HG02884 (cell line): ENCODE data around the gene OGFR.

Experiments
- ATAC-seq: cut with Tn5 transposase; IDR thresholded peaks from one replicate; pipeline ENCODE4 v1.9.1; 2021; ENCODE audit warnings: mild to moderate bottlenecking, moderate library complexity; ENCODE audit not compliant: unreplicated experiment

OGFR gene, protein sequence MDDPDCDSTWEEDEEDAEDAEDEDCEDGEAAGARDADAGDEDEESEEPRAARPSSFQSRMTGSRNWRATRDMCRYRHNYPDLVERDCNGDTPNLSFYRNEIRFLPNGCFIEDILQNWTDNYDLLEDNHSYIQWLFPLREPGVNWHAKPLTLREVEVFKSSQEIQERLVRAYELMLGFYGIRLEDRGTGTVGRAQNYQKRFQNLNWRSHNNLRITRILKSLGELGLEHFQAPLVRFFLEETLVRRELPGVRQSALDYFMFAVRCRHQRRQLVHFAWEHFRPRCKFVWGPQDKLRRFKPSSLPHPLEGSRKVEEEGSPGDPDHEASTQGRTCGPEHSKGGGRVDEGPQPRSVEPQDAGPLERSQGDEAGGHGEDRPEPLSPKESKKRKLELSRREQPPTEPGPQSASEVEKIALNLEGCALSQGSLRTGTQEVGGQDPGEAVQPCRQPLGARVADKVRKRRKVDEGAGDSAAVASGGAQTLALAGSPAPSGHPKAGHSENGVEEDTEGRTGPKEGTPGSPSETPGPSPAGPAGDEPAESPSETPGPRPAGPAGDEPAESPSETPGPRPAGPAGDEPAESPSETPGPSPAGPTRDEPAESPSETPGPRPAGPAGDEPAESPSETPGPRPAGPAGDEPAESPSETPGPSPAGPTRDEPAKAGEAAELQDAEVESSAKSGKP

DNA sequence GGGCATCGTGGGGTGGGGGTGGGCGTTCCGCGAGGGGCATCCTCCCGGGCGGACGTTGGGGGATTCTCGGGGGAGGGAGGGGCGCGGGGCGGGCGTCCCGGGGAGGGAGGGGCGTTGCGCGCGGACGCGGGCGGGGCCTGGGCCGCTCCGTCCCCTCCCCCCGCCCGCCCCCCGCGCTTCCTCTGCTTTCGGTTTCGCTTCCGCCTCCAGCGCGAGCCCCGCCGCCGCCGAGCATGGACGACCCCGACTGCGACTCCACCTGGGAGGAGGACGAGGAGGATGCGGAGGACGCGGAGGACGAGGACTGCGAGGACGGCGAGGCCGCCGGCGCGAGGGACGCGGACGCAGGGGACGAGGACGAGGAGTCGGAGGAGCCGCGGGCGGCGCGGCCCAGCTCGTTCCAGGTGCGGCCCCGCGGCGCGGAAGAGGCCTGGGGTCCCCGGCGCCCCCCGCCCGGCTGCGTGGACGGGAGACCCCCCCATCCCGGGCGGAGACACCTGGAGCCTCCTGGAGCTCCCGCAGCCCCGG lies at the start of gene OGFR:
Gene OGFR, plus strand, starts transcription at position 209 of the 528 bp plus-strand sequence. Its CDS starts 25 bp downstream, at position 234.
- no peak for ATAC-seq

DNA sequence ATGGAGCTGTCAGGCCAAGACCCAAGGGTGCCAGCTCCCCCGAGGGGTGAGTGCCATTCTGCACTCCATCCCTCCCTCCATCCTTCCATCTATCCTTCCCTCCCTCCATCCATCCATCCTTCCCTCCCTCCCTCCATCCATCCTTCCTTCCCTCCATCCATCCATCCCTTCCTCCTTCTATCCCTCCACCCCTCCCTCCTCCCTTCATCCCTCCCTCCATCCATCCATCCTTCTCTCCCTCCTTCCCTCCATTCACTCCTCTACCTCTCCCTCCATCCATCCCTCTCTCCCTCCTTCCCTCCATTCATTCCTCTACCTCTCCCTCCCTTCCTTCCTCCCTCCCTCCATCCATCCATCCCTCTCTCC lies 49.7 kb upstream of the OGFR start:
- no peak for ATAC-seq

DNA sequence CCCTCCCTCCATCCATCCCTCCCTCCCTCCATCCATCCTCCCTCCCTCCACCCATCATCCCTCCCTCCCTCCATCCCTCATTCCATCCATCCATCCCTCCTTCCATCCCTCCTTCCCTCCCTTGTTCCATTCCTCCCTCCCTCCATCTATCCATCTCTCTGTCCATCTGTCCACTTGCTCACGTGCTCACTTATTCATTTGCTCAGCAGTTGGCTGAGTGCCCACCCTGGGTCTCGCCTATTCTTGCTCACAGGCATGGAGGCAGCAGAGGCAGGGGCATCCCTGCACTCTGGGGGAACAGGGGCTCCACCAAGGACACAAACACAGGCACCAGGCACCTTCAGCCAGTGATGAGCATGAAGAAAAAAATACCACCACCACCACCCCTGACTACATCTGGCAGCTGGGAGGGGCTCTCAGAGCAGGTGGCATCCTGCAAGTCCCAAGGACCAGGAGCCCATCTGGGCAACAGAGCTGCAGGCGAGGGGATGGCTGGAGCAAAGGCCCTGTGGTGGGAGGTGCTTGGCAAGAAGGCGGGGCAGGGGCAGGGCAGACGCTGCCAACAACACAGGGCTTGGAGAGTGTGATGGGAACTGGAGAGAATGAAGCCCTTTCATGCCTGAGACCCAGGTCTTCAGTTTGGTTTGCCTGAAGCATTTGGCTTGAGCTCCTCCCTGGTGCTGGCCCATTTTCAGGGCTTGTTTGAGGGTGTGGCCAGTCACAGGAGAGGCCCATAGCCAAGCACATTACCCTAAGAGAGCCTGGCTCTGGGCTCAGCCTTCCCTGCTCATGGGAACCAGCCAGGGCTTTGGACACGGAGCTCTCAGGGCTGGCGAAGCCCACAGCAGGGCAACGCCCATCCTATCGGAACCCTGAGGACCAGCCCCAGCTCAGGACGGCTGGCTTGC lies 48.6 kb upstream of the OGFR start:
- ATAC-seq: no peak

DNA sequence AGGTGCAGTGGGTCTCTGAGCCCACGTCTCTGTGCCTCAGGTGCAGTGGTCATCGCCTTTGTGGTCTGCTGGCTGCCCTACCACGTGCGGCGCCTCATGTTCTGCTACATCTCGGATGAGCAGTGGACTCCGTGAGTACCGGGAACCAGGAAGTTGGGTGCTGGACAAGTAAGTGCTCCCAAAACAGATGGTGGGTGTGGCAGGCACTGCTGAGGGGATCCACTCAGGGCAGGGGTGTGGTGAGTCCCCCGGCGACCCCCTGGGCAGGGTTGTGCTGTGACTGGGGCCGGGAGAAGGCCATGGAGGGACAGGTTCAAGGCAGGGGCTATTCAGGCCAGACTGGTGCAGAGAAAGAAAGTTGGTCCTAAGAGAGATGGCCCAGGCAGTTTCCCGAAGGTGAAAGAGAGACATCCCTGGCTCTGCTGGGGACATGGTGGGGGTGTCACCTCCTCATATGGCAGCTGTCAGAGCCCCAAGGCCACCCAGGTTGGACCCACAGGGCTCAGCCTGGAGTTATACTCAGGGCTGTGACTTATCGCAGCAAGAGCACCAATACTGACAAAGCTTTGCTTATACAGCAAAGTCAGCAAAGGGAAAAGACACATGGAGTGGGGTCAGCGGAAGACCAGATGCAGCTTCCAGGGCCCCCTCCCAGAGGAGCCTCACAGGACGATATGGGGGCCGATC lies 46.3 kb upstream of the OGFR start:
- no peak for ATAC-seq

DNA sequence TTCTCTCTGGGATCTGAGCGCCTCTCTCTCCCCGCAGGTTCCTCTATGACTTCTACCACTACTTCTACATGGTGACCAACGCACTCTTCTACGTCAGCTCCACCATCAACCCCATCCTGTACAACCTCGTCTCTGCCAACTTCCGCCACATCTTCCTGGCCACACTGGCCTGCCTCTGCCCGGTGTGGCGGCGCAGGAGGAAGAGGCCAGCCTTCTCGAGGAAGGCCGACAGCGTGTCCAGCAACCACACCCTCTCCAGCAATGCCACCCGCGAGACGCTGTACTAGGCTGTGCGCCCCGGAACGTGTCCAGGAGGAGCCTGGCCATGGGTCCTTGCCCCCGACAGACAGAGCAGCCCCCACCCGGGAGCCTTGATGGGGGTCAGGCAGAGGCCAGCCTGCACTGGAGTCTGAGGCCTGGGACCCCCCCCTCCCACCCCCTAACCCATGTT lies 44.6 kb upstream of the OGFR start:
- no peak for ATAC-seq

DNA sequence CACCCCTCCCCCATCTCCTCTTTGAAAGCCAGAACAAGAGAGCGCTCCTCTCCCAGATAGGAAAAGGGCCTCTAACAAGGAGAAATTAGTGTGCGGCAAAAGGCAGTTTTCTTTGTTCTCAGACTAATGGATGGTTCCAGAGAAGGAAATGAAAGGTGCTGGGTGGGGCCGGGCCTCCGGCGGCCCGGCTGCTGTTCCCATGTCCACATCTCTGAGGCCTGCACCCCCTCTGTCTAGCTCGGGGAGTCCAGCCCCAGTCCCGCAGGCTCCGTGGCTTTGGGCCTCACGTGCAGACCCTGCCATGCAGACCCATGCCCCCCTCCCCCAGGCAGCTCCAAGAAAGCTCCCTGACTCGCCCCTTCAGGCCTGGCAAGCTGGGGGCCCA lies 44.2 kb upstream of the OGFR start:
- no peak for ATAC-seq

DNA sequence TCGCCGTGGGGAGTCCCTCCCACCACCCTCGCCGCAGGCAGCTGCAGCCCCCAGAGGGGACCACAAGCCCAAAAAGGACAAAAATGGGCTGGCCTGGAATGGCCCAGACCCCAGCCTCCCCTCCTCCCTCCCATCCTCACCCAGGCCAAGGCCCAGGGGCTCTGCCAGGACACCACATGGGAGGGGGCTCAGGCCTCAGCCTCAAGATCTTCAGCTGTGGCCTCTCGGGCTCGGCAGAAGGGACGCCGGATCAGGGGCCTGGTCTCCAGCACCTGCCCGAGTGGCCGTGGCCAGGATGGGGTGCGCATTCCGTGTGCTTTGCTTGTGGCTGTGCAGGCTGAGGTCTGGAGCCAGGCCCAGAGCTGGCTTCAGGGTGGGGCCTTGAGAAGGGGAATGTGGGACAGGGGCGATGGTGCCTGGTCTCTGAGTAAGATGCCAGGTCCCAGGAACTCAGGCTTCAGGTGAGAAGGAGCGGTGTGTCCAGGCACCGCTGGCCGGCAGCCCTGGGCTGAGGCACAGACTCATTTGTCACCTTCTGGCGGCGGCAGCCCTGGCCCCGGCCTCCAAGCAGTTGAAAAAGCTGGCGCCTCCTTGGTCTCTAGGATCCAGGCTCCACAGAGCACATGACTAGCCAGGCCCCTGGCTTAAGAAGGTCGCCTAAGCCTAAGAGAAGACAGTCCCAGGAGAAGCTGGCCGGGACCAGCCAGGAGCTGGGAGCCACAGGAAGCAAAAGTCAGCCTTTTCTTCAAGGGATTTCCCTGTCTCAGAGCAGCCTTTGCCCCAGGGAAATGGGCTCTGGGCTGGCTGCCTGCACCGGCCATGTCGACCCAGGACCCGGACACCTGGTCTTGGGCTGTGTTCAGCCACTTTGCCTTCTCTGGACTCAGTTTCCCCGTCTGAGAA lies 43.5 kb upstream of the OGFR start:
- no peak for ATAC-seq

DNA sequence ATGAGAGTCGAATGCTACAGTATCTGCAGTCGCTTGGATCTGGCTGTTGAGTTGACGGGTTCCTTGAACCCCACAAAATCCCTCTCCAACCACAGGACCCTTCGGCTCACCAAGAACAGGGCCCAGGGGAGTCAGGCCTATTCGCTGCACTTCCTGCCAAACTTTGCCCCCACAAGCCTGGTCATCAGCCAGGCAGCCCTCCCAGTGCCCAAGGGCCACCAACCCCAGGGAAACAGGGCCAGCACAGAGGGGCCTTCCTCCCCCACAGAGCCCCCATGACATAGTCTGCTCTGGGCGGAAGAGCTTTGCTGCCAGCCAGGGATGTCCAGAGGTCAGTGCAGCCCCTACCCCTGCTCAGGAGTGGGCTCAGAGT lies 42.9 kb upstream of the OGFR start:
- no peak for ATAC-seq

DNA sequence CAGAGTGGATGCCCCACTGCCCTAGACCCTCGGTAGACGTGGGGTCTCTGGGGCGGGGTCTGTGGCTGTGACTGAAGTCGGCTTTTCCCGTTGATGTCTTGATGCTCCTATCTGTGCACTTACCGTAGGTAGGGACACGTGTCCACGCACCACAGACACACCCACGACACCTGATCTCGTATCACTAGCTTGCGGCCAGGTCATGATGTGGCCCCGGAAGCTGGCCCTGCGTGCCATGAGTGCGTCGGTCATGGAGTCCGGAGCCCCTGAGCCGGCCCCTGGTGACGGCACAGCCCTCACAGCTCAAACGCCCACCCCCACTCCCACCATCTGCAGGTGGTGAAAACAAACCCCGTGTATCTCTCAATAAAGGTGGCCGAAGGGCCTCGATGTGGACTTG lies 42.3 kb upstream of the OGFR start:
- ATAC-seq: no peak

DNA sequence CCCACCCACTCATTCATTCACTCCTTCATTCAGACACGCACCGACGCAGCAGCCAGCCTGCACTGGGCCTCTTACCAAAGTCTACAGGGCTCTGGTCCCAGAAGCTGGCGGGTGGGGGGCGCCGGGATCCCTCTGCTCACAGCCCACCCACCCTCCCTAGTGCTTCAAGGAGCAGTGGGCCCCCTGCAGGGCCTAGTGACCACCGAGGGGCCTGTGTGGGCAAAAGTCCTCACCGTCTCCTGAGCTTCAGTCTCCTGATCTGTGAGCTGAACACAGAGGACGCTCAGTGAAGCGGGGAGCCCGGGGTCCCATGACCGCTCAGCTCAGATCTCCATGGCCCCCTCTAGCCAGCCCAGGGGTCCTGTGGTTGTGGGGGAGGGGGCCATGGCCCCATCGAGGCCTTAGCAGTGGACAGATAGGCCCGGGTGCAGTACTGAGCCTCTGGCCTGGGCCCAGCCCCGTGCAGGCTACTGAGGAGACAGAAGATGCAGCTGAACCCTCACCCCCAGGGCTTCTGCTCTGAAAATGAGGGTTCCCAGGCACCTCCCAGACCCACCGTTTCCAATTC lies 41.8 kb upstream of the OGFR start:
- ATAC-seq: no peak

DNA sequence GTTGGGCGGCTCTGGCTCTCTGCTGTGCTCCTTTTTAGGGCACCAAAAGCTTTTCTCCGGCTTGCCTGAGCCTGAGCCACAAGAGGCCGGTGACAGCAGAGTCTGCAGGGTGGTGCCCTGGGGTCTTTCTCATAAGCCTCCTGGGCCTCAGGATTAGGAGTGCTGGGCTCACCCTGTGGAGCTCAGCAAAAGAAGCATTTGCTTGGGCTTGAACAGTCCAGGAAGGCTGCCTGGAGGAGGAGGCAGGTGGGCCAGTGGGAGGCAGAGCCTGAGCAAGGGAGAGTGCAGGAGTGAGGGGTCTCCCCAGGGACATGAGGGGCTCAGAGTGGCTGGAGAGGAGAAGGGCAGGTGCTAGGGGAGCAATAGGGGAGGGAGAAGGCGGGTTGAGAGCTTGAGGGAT lies 41.2 kb upstream of the OGFR start:
- no peak for ATAC-seq

DNA sequence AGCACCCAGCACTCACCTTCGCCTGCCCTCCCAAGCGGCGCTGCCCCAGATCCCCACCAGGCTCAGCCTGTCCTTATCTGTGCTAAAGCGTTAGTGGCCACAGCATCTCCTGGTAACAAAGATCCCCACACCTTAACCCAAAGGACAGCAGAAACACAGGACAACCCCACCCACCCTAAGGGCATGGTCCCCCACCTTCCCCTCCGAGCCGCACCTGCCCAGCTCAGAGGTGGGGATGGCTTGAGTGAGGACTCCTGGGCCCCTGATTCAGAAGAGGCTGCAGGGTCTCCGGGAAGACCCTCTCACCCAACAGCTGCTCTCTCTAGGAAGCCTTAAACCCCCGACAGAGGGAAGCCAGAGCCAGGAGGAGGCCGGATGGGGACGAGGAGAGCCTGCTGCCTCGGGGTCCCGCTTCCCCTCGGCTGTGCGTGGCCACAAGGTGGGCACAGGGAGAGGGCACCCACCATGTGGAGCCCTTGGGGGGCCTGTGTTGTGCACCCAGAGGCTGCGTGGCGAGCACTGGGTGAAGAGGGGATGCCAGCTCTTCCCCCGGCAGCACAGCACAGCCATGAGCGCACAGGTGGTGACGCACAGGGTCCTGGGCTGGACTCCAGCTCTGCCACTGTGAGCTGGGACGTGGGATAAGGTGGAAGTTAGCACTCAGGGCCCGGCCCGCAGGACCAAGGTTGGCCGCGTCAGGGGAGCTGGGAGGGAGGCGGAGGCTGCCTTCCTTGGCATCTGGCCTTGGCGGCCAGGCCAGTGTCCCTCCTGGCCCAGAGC lies 40.3 kb upstream of the OGFR start:
- ATAC-seq: no peak

DNA sequence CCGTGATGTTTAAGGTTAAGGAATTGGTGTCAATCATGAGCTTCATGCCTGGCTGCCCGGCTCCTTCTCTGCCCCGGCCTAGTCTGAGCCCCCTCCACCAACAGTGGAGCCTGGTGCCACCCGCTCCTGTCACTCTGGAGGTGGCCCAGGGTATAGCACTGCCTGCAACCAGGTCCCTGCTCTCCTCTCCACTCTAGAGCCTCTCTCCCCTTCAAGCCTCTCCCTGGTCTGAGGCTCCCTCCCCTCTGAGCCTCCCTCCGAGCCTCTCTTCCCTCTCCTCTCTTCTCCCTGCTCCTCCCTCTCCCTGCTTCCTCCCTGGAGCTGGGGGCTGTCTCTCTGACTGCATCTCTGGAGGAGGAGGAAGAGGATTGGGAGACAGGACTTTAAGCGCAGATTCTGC lies 39.6 kb upstream of the OGFR start:
- ATAC-seq: no peak

DNA sequence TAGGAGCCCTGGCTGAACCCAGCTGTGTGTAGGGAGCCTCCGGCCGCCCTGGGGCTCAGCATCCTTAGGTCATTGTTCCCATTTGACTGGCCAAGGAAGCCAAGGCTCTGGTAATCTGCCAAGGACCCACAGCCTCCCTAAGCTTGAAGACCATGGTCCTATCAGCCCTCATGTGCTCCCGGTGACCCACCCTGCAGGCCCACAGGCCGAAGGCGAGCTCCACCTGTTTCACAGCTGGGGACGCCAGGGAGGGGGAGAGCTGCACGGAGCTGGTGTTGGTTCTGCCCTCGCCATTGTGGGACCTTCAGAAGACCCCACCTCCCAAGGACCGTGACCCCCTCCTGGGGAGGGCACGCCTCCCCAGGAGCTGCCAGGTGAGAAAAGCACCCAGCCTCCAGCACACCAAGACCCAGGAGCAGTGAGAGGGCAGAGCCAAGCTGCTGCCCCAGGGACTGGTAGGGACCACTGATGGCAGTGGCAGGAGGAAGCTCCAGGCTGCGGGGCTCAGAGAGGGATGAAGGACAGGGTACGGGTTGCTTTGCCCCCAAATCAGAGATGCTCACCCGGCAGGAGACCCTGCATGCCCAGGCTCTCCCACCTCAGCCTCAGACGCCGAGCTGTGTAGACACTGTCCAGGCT lies 39.1 kb upstream of the OGFR start:
- ATAC-seq: no peak

DNA sequence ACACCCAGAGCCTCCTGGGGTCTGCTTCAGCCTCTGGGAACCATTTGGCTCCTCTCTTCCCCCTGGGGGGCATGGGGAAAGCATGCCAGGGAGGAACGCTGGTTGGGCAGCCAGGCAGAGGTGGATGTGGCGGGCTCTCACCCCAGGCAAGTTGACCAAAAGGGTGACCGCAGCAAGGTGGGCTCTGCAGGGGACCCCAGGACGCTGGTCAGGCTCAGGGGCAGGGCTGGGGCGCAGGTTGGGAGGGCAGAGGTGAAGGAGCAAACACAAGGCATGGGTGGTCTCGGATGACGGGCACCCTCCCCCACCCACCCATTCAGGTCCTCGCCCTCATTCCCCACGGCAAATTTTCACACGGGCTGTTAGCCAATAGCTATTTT lies 38.6 kb upstream of the OGFR start:
- no peak for ATAC-seq

DNA sequence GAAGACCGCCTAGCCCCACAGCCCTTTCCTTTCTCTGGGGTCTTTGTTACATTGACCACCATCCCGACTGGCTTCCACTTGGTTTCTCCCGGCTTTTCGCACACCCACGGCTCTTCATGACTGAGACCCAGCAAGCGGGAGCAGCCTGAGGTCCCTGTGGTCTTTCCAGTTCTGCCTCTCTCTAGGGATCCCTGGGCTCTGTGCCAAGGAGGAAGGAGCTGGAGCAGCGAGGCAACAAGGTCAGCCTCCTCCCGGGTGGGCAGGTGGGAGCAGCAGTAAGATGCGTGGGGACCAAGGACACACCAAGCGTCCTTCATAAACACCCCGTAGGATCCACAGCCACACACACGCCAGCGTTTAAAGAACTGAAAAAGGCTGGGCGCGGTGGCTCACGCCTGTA lies 37.9 kb upstream of the OGFR start:
- no peak for ATAC-seq

DNA sequence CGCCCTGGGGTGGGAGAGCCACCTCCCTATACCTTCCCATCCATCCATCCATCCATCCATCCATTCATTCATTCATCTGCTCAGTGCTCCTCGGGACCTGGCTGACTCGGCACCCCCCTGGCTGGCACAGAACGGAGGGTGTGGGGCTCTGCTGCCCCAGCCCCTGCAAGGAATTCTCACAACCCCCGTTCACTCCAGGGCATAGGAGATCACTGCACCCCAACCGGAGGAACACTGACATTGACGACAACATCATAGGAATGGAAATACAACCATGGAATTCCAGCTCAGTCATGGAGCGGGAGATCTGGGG lies 36.4 kb upstream of the OGFR start:
- no peak for ATAC-seq

DNA sequence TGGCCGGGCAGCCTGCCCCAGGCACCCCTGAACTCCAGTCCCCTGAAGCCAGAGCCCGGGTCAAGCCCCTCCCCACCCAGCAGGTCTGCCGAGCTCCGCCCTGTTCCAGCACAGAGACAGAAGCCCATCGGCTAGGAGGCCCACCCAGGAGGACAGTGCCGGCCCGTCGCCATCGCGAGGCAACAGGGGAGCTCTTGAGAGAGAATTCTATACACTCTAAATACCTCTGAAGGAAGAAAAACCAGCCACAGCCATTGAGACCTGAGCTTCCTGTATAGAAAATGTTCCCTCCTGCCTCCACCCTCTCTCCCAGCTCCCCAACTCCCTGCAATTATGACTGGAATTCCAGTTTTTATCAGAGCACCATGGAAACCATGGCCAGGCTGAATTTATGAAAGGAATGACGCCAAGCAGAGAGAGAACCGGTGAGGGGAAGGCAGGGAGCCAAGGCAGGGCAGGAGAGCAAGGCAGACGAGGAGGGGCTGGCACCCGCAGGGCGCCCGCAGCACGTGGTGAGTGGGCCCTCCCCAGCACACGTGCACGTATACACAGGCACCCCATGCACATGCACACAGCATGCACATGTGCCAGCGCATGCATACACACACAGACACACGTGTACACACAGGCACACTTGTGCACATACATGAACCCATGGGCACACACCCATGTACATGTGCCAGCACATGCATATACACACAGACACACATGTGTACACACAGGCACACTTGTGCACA lies 35.9 kb upstream of the OGFR start:
- no peak for ATAC-seq
